Choroid plexus epithelial cell (primary cell): ENCODE results near the gene ADARB1.
A peak's percentile ranks its signal among the peaks of the same experiment; 100 is the strongest.
"Not testable (repeated sequence)": the region's sequence is repeated elsewhere in the genome, so short reads cannot be mapped to it uniquely, and the experiment has no call there.

Experiments used
- DNase-seq: peaks from one replicate; pipeline ENCODE4 v3.0.0-alpha.2; 2010; ENCODE audit warnings: low read depth
- H3K4me3 ChIP-seq: 2 replicates; pipeline ENCODE4 v1.5.1; 2011; ENCODE audit warnings: low read depth, mild to moderate bottlenecking, control low read depth, low read length, moderate library complexity
- TF ChIP-seq, protein P1 (sequence below): conservative IDR thresholded peaks from 2 replicates; pipeline ENCODE4 v1.5.1; 2011; ENCODE audit warnings: low read depth, mild to moderate bottlenecking, control low read depth, inconsistent platforms, low read length, moderate library complexity

The ADARB1 gene

DNA sequence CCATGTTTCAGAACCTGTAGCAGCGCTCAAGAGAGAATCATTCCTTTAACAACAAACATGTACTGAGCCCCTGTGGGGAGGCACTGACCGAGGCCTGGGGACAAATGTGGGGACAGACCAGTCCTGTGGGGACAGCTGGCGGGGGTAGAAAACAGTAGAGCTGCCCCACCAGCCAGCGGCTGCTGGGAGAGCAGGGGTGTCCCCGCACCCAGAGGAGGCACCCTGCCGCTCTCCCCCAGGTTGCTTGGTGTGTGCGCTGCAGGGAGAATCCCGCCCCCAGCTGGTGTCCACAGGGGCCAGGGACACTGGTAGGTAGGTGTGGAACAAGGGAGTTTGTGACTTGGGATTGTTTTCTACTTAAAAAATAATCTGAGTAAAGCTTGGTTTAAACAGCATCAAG, 62.1 kb downstream of the ADARB1 start:
- no peak overlapping the region for H3K4me3 ChIP-seq
- TF ChIP-seq, protein P1, sequence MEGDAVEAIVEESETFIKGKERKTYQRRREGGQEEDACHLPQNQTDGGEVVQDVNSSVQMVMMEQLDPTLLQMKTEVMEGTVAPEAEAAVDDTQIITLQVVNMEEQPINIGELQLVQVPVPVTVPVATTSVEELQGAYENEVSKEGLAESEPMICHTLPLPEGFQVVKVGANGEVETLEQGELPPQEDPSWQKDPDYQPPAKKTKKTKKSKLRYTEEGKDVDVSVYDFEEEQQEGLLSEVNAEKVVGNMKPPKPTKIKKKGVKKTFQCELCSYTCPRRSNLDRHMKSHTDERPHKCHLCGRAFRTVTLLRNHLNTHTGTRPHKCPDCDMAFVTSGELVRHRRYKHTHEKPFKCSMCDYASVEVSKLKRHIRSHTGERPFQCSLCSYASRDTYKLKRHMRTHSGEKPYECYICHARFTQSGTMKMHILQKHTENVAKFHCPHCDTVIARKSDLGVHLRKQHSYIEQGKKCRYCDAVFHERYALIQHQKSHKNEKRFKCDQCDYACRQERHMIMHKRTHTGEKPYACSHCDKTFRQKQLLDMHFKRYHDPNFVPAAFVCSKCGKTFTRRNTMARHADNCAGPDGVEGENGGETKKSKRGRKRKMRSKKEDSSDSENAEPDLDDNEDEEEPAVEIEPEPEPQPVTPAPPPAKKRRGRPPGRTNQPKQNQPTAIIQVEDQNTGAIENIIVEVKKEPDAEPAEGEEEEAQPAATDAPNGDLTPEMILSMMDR: no peak
- DNase-seq: no peak

DNA sequence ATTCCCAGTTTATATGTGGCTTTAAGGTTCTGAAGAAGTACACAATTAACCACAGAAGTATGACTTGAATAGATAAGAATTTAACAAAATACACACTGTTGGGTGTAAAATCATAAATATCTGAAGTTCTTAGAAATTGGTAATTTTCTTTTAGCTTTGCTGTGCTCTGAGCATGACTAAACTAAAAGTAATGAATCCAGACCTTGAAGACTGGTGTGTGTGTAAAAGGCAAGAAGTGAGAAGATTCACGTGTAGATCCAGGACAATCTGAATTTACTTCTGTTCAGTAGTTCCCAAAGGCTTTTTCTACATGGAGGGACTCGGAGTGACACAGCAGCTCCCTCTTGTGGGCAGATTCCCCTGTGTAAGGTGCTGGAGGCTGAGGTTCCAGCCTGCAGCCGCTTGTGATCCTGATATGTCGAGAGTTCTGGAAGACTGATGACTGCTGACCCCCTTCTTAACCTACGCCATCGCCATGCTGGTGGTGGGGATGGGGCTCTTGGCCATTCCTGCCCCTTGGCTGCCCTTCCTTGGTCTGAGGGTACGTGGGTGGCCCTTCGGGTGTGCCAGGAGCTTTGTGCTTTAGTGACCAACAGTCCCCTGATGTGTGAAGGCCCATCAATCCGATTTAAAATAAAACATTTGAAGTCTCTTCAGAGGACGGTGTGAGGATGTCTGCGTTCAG, 62.7 kb downstream of the ADARB1 start:
- peak; percentile 95 for DNase-seq
- no peak overlapping the region for H3K4me3 ChIP-seq
- TF ChIP-seq, protein P1: peak; percentile 94

DNA sequence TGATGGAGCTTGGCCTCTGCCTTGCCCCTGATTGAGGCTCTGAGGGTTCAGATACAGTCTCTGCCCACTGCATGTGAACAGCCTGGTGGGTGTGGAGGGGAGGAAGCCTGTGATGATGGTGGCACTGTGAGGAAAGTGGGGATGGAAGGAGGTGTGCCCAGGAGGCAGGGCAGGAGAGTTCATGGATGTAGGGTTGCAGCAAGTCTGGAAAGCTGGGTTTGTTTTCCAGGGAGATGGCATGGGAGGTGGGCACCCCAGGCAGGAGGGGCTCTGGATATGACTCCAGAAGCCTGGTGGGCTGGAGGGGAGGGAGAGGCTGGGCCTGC, 63.2 kb downstream of the ADARB1 start:
- DNase-seq: no peak
- TF ChIP-seq, protein P1: no peak
- H3K4me3 ChIP-seq: no peak overlapping the region

DNA sequence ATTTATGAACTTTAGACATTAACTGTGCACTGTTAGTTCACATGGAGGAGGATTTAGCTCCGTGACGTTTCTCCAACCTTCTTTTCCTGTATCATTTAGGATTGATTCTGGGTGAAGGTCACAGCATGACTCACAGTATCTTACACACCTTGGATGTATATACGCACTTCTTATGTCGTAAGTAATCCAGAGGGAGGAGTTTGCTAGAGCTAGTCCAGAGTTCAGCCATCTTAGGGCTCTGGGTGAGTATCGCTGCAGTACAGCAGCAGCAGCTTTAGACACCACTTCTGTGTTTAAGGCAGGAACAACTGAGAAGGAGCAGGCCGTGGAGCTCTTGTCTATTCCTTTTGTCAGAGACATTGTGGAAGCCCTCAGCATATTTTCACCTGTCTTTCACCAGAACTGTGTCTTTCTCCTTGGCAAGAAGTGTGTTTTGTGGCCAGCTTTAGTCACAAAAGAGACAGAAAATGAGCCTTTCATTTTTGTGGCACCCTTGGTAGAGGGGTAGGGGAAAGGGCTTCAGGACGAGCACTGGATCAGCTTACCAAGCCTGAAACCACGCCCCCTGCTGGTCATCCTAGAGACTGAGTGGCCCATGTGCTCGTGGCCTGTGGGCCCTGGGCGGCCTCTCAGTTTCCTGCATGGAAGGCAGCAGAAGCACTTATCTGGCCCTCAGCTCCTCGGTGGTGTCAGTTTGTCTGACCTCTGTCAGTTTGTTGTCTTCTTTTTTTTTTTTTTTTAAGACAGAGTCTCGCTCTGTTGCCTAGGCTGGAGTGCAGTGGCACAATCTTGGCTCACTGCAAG, 64.0 kb downstream of the ADARB1 start:
- TF ChIP-seq, protein P1: peak; percentile 82
- H3K4me3 ChIP-seq: no peak overlapping the region
- DNase-seq: peak; percentile 81

DNA sequence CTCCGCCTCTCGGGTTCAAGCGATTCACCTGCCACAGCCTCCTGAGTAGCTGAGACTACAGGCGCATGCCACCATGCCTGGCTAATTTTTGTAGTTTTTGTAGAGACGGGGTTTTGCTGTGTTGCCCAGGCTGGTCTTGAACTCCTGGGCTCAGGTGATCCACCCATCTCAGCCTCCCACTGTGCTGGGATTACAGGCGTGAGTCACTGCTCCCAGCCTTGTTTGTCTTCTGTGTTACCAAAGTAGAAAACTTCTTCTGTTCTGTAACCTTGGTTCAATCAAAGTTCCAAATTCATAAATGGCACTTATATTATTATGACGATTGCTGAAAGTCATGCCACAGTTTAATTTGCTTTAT, 64.6 kb downstream of the ADARB1 start:
- peak; percentile 55 for DNase-seq
- H3K4me3 ChIP-seq: not testable (repeated sequence)

DNA sequence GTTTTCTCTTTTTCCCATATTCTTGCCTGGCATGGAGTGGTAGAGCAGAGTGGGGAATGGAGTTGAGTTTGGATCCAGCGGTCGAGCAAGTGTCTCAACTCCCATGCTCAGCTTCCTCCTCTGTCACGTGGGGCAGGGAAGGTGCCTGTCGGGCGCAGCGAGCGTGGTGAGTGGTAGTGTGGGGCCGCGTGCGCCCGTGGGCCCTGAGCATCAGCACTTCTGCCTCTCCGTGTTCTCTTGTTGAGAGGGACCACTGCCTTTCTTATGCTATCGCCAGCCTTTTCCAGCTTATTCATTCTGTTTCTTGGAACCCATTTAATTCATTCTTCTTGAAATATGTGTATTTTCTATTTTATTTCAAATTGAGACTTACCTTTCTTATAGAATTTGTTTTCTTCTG, 65.1 kb downstream of the ADARB1 start:
- DNase-seq: no peak
- no peak overlapping the region for H3K4me3 ChIP-seq
- TF ChIP-seq, protein P1: no peak

DNA sequence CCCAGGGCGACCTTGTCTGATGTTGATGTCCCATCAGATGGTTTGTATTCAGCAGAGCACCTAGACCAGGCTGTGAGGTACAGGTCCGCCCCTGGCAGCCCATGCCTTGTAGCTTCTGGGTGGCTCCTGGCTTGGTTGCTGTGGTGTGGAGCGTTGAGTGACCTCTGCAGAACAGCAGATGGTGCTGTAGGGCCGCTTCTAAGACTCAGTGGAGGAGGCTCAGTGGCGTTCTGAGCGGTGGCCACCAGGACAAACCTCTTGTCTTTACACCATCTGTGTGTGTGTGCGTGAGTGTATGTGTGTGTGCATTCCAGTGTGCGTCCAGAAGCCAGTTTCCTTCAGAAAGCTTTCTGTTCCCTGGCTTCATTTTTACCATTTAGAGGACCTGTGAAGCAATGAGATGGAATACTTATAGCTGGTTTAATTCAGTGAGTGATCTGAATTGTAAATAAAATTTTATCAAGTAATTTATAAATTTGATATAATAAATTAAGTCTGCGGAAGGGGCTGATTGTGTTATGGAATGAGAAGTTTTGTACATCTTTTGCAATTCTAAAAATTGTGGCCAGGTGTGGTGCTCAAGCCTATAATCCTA, 66.1 kb downstream of the ADARB1 start:
- H3K4me3 ChIP-seq: no peak overlapping the region
- DNase-seq: peak; percentile 98
- TF ChIP-seq, protein P1: peak; percentile 96

DNA sequence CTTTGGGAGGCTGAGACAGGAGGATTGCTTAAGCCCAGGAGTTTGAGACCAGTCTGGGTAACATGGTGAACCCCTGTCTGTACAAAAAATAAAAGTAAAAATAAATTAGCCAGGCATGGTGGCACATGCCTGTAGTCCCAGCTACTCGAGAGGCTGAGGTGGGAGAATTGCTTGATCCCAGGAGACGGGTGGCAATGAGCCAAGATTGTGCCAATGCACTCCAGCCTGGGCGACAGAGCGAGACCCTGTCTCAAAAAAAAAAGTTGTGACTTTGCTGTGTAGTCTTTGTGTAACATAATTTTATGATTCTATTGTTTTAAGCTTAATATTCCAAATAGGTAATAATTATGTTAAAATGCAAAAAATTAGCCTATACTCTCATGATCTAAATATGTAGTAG, 66.6 kb downstream of the ADARB1 start:
- not testable (repeated sequence) for DNase-seq, H3K4me3 ChIP-seq
